Panc1 (cell line): ENCODE measurements around the gene CDK19. TPM values are rescaled to one million over a fixed set of nuclear protein-coding genes. Genes with fewer than 3 reads are reported as not detected.

Source experiments
- ATAC-seq: fragments of 200-7000 bp; cut with Tn5 transposase; 2 replicates; pipeline ENCODE4 v1.9.1; 2020; ENCODE audit warnings: mild to moderate bottlenecking, moderate library complexity
- BruUV-seq: library from RNA; stranded (reverse); fragments of 400-500 nt; replicated peaks from 2 replicates; lab custom pipeline; 2021; lab: Mats Ljungman, UMichigan
- CTCF ChIA-PET: fragments of 300-600 bp; sonication (Branson Sonifier 250); formaldehyde crosslinking; loops from one replicate; lab custom pipeline; 2022; ENCODE audit warnings: antibody characterized with exemption; lab: Charles Lee
- POLR2A ChIA-PET: fragments of 300-600 bp; sonication (Branson Sonifier 250); formaldehyde crosslinking; loops from one replicate; lab custom pipeline; 2022; ENCODE audit warnings: antibody characterized with exemption; lab: Charles Lee
- DNase-seq: peaks from one replicate; pipeline ENCODE4 v3.0.0-alpha.2; 2010; ENCODE audit warnings: low read depth, low spot score
- H3K27ac ChIP-seq: 2 replicates; pipeline ENCODE4 v1.5.1; 2011; ENCODE audit warnings: mild to moderate bottlenecking, low read length, inconsistent platforms
- H3K27me3 ChIP-seq: fragments of 200-500 bp; sonication (Bioruptor generic); 2 replicates; pipeline ENCODE4 v1.6.0; 2014; ENCODE audit warnings: low read length, inconsistent platforms; ENCODE audit not compliant: control insufficient read depth, insufficient read depth
- H3K36me3 ChIP-seq: fragments of 200-500 bp; sonication (Bioruptor generic); 2 replicates; pipeline ENCODE4 v1.5.1; 2014; ENCODE audit warnings: inconsistent platforms, mild to moderate bottlenecking, low read length, moderate library complexity; ENCODE audit not compliant: control insufficient read depth, insufficient read depth
- H3K4me1 ChIP-seq: 2 replicates; pipeline ENCODE4 v1.5.1; 2011; ENCODE audit warnings: inconsistent platforms, mild to moderate bottlenecking, low read length, moderate library complexity; ENCODE audit not compliant: control insufficient read depth, insufficient read depth
- H3K4me3 ChIP-seq, 2 experiments: 2 replicates each; pipeline ENCODE4 v1.5.1; 2011 to 2012; ENCODE audit warnings: low read depth in 2 of 2, low read length in 2 of 2, mild to moderate bottlenecking in 2 of 2, inconsistent platforms in 1 of 2, moderate library complexity in 1 of 2
- H3K9me3 ChIP-seq: fragments of 200-500 bp; sonication (Bioruptor generic); 2 replicates; pipeline ENCODE4 v1.5.1; 2014; ENCODE audit warnings: low read depth, mild to moderate bottlenecking, inconsistent platforms, low read length, moderate library complexity; ENCODE audit not compliant: control insufficient read depth, insufficient read depth
- CTCF ChIP-seq: fragments of 450-650 bp; IDR thresholded peaks from 2 replicates; pipeline ENCODE4 v1.5.1; 2017; ENCODE audit warnings: mild to moderate bottlenecking
- POLR2AphosphoS5 ChIP-seq: IDR thresholded peaks from 2 replicates; pipeline ENCODE4 v1.6.1; 2012; ENCODE audit warnings: mild to moderate bottlenecking, low read depth, low read length, moderate library complexity
- REST ChIP-seq, 2 experiments: IDR thresholded peaks; 2 replicates each; pipeline ENCODE4 v1.6.1; 2011 to 2012; ENCODE audit warnings: low read depth in 2 of 2, control low read depth in 1 of 2, low read length in 1 of 2, mild to moderate bottlenecking in 1 of 2, moderate library complexity in 1 of 2; ENCODE audit not compliant: insufficient read depth in 1 of 2
- SIN3A ChIP-seq: IDR thresholded peaks from 2 replicates; pipeline ENCODE4 v1.6.1; 2012; ENCODE audit warnings: low read depth, mild to moderate bottlenecking, low read length, moderate library complexity, borderline replicate concordance; ENCODE audit not compliant: insufficient read depth
- TCF7L2 ChIP-seq: IDR thresholded peaks from 2 replicates; pipeline ENCODE4 v1.6.1; 2011; ENCODE audit warnings: mild to moderate bottlenecking, low read depth, low read length, inconsistent platforms
- in situ Hi-C: cut with HindIII; loops from 2 replicates; pipeline ENCODE4 v1.10.0; 2016; ENCODE audit warnings: low sequenced_read_pairs, low pct_unique_long_range_greater_than_20kb
- intact Hi-C: fragments of 100-400 bp; cut with micrococcal nuclease; formaldehyde crosslinking; loops from one replicate; pipeline ENCODE4 v1.10.0; 2022; ENCODE audit not compliant: unreplicated experiment
- total RNA-seq: library from RNA; stranded (reverse); gene quantifications from one replicate; pipeline ENCODE4 v1.2.1, GENCODE V29; 2021; ENCODE audit not compliant: unreplicated experiment

The CDK19 gene
- total RNA-seq, 1 experiment from 2014 or later, result 48.4 TPM

GRCh38 chr6:110800196-110800838, 15.0 kb downstream of the CDK19 start:
- H3K27ac ChIP-seq, result no peak overlapping the region
- ATAC-seq, result no peak
- H3K4me1 ChIP-seq, result peaks cover under 1% of the 10 kb centered on the region; the same call in 1 of the 2 replicates
- no peaks in the 10 kb centered on the region for H3K27me3 ChIP-seq
- TF ChIP-seq REST (IDR thresholded peaks at IDR 0.05; ENCODE audit: insufficient read depth in 1 of 2, low read depth in 2 of 2, low read length in 1 of 2) (no peak), SIN3A (no peak), CTCF (no peak), TCF7L2 (no peak), POLR2AphosphoS5 (no peak)
- CTCF ChIA-PET, result no interaction called here
- no peak overlapping the region for H3K4me3 ChIP-seq
- H3K36me3 ChIP-seq, result no peaks in the 10 kb centered on the region
- no peak for DNase-seq
- intact Hi-C loops (no loop called here), in situ Hi-C loops (no loop called here)
- POLR2A ChIA-PET, result interaction anchor here (0.8 kb wide), 1 partner anchor 72 kb away, joined by 6 read pairs; no protein-coding TSS in a partner anchor
- TSS peak; percentile 10 for BruUV-seq
- no peaks in the 10 kb centered on the region for H3K9me3 ChIP-seq

- Histone ChIP-seq H3K4me1 (peaks cover 3% of the 10 kb centered on the region; the same call in 1 of the 2 replicates), H3K9me3 (no peaks in the 10 kb centered on the region), H3K4me3 (no peak overlapping the region), H3K27me3 (no peaks in the 10 kb centered on the region), H3K36me3 (no peaks in the 10 kb centered on the region), H3K27ac (no peak overlapping the region)
- POLR2A ChIA-PET, result interaction anchor here (0.6 to 0.8 kb wide), 3 partner anchors 14 to 82 kb away, joined by 4 to 11 read pairs (median 6); no protein-coding TSS in a partner anchor
- ATAC-seq, result no peak
- CTCF ChIA-PET, result interaction anchor here (0.7 kb wide), 1 partner anchor 27 kb away, joined by 3 read pairs; no protein-coding TSS in a partner anchor
- no peak for DNase-seq
- TF ChIP-seq SIN3A, result no peak
- no TSS peak for BruUV-seq
- intact Hi-C loops, result no loop called here
- in situ Hi-C loops, result no loop called here
Measured at GRCh38 chr6:110799655-110800054, 15.6 kb downstream of the CDK19 start.

GRCh38 chr6:110799189-110799588, 16.1 kb downstream of the CDK19 start:
- CTCF ChIA-PET, result interaction anchor here (0.7 kb wide), 1 partner anchor 27 kb away, joined by 3 read pairs; no protein-coding TSS in a partner anchor

More at GRCh38 chr6:110799189-110799588, 16.1 kb downstream of the CDK19 start:
- no peaks in the 10 kb centered on the region for H3K36me3 ChIP-seq
- no peak overlapping the region for H3K27ac ChIP-seq
- intact Hi-C loops (no loop called here), in situ Hi-C loops (no loop called here)
- H3K4me3 ChIP-seq, result no peak overlapping the region
- ATAC-seq, result no peak
- H3K4me1 ChIP-seq, result peaks cover 3% of the 10 kb centered on the region; the same call in 1 of the 2 replicates
- no peak for DNase-seq
- TF ChIP-seq REST (IDR thresholded peaks at IDR 0.05; ENCODE audit: insufficient read depth in 1 of 2, low read depth in 2 of 2, low read length in 1 of 2) (no peak), SIN3A (no peak), POLR2AphosphoS5 (no peak), TCF7L2 (no peak)
- POLR2A ChIA-PET, result interaction anchor here (0.6 to 0.8 kb wide), 4 partner anchors 15 to 83 kb away, joined by 4 to 11 read pairs (median 5); no protein-coding TSS in a partner anchor
- BruUV-seq, result no TSS peak
- H3K27me3 ChIP-seq, result no peaks in the 10 kb centered on the region
- no peaks in the 10 kb centered on the region for H3K9me3 ChIP-seq
